Measurements from ENCODE around the gene HMG20A. TPM values are rescaled to one million over a fixed set of nuclear protein-coding genes. Genes with fewer than 3 reads are reported as not detected.

The HMG20A gene
- total RNA-seq (2021) (62.2 to 69.4 TPM (median 65.1 TPM) in 3 replicates), Bru-seq, nascent RNA (percentile 86 among the genes with signal in this experiment)
- long read RNA-seq, experiment 1, full-length matches to known transcripts: 308 of 362 reads
- long read RNA-seq, experiment 1, partial matches to known transcripts: 31 of 362 reads
- long read RNA-seq, experiment 1, other reads (novel, unspliced or antisense): 23 of 362 reads
- long read RNA-seq, experiment 2, full-length matches to known transcripts: 56 of 79 reads
- long read RNA-seq, experiment 2, partial matches to known transcripts: 17 of 79 reads
- long read RNA-seq, experiment 2, other reads (novel, unspliced or antisense): 6 of 79 reads
- long read RNA-seq, experiment 3, full-length matches to known transcripts: 1 of 10 reads
- long read RNA-seq, experiment 3, partial matches to known transcripts: 7 of 10 reads
- long read RNA-seq, experiment 3, other reads (novel, unspliced or antisense): 2 of 10 reads

DNA sequence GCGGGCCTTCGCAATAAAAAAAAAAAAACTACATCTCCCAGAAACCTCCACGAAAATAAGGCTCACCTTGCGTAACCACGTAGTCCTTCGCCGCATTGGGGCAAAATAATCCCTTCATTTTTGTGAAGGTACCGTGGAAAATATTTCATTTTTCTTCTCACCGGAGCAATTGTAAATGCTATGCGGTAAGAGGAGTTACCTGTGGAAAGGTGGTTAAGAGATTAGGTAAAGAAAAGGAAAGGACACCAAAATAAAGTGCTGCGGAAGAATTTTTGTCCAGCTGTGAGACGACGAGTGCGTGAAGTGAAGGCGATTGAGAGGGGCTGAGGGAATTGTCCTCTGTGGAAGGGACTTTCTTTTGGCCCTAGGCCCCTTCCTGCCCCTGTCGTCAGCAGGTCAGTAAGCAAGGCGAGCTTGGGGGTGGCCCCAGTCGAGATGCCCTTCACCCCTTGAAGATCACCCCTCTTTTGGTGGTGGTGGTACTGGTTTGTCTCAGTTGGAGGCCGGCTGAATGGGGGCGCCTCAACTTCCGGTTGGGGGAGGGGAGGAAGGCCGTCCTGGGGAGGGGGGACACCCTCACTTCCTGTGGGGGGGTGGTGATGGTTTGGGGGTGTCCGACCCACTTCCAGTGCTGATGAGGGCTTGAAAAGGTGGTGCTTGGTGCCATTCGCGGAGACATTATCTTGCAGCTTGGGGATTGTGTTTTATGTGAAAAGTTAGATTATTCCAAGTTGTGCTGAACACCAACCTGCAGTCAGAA lies at the start of gene HMG20A:
HMG20A (plus strand) TSS at position 279 of the 760 bp plus-strand sequence. CDS start 37,520 bp downstream, outside the sequence.
- Mint-ChIP-seq H3K4me1 (peaks cover 48% of the 10 kb centered on the region), H3K27ac (peak within 1 kb of the TSS; percentile 99), H3K9me3 (no peaks in the 10 kb centered on the region), H3K36me3 (0 out of 2 replicates have a peak, but pooled peaks cover 2% of the 10 kb centered on the region), H3K27me3 (ENCODE audit: low read depth) (no peaks in the 10 kb centered on the region; the same call in 1 of the 2 replicates), H3K4me3 (peak within 1 kb of the TSS; percentile 96)
- ChIA-PET POLR2A (interaction anchor here (0.6 kb wide), 1 partner anchor 101 kb away, joined by 6 read pairs; no protein-coding TSS in a partner anchor), CTCF (interaction anchor here (0.7 to 2.6 kb wide), 9 partner anchors 10 to 313 kb away, joined by 3 to 22 read pairs (median 4); no protein-coding TSS in a partner anchor)
- TF ChIP-seq, protein P1, sequence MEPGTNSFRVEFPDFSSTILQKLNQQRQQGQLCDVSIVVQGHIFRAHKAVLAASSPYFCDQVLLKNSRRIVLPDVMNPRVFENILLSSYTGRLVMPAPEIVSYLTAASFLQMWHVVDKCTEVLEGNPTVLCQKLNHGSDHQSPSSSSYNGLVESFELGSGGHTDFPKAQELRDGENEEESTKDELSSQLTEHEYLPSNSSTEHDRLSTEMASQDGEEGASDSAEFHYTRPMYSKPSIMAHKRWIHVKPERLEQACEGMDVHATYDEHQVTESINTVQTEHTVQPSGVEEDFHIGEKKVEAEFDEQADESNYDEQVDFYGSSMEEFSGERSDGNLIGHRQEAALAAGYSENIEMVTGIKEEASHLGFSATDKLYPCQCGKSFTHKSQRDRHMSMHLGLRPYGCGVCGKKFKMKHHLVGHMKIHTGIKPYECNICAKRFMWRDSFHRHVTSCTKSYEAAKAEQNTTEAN (CRISPR knock-in tag; IDR thresholded peaks at IDR 0.05): 0 out of 2 replicates have a peak, but pooled peaks have one; percentile 30
- TF ChIP-seq NFE2L1 (CRISPR knock-in tag; IDR thresholded peaks at IDR 0.05) (0 out of 2 replicates have a peak, but pooled peaks have one; percentile 47), FOXK1 (CRISPR knock-in tag; IDR thresholded peaks at IDR 0.05) (peak; percentile 44; the same call in 1 of the 2 replicates), SP1 (CRISPR knock-in tag; conservative IDR thresholded peaks at IDR 0.05) (peak; percentile 35; the same call in 1 of the 2 replicates), ZNF138 (CRISPR knock-in tag; conservative IDR thresholded peaks at IDR 0.05) (no peak), ESRRA (CRISPR knock-in tag; IDR thresholded peaks at IDR 0.05; ENCODE audit: borderline replicate concordance) (no peak), TEAD1 (CRISPR knock-in tag; IDR thresholded peaks at IDR 0.05) (0 out of 2 replicates have a peak, but pooled peaks have one; percentile 17), ZNF121 (CRISPR knock-in tag; IDR thresholded peaks at IDR 0.05) (no peak), OVOL2 (CRISPR knock-in tag; IDR thresholded peaks at IDR 0.05; ENCODE audit: borderline replicate concordance) (no peak), ELF4 (CRISPR knock-in tag; IDR thresholded peaks at IDR 0.05; ENCODE audit: low read depth) (no peak), MXD4 (CRISPR knock-in tag; IDR thresholded peaks at IDR 0.05; ENCODE audit: borderline replicate concordance) (0 out of 2 replicates have a peak, but pooled peaks have one; percentile 49)
- TF ChIP-seq, protein P2, sequence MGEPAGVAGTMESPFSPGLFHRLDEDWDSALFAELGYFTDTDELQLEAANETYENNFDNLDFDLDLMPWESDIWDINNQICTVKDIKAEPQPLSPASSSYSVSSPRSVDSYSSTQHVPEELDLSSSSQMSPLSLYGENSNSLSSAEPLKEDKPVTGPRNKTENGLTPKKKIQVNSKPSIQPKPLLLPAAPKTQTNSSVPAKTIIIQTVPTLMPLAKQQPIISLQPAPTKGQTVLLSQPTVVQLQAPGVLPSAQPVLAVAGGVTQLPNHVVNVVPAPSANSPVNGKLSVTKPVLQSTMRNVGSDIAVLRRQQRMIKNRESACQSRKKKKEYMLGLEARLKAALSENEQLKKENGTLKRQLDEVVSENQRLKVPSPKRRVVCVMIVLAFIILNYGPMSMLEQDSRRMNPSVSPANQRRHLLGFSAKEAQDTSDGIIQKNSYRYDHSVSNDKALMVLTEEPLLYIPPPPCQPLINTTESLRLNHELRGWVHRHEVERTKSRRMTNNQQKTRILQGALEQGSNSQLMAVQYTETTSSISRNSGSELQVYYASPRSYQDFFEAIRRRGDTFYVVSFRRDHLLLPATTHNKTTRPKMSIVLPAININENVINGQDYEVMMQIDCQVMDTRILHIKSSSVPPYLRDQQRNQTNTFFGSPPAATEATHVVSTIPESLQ (CRISPR knock-in tag; IDR thresholded peaks at IDR 0.05): no peak
- TF ChIP-seq, protein P3, sequence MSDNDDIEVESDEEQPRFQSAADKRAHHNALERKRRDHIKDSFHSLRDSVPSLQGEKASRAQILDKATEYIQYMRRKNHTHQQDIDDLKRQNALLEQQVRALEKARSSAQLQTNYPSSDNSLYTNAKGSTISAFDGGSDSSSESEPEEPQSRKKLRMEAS (CRISPR knock-in tag; IDR thresholded peaks at IDR 0.05): peak; percentile 25; the same call in 1 of the 2 replicates
- TF ChIP-seq, protein P4, sequence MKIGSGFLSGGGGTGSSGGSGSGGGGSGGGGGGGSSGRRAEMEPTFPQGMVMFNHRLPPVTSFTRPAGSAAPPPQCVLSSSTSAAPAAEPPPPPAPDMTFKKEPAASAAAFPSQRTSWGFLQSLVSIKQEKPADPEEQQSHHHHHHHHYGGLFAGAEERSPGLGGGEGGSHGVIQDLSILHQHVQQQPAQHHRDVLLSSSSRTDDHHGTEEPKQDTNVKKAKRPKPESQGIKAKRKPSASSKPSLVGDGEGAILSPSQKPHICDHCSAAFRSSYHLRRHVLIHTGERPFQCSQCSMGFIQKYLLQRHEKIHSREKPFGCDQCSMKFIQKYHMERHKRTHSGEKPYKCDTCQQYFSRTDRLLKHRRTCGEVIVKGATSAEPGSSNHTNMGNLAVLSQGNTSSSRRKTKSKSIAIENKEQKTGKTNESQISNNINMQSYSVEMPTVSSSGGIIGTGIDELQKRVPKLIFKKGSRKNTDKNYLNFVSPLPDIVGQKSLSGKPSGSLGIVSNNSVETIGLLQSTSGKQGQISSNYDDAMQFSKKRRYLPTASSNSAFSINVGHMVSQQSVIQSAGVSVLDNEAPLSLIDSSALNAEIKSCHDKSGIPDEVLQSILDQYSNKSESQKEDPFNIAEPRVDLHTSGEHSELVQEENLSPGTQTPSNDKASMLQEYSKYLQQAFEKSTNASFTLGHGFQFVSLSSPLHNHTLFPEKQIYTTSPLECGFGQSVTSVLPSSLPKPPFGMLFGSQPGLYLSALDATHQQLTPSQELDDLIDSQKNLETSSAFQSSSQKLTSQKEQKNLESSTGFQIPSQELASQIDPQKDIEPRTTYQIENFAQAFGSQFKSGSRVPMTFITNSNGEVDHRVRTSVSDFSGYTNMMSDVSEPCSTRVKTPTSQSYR (CRISPR knock-in tag; IDR thresholded peaks at IDR 0.05): peak; percentile 82; the same call in 1 of the 2 replicates
- DNase-seq (ENCODE audit: low spot score) (peak; percentile 65), ATAC-seq (peak; percentile 10)

DNA sequence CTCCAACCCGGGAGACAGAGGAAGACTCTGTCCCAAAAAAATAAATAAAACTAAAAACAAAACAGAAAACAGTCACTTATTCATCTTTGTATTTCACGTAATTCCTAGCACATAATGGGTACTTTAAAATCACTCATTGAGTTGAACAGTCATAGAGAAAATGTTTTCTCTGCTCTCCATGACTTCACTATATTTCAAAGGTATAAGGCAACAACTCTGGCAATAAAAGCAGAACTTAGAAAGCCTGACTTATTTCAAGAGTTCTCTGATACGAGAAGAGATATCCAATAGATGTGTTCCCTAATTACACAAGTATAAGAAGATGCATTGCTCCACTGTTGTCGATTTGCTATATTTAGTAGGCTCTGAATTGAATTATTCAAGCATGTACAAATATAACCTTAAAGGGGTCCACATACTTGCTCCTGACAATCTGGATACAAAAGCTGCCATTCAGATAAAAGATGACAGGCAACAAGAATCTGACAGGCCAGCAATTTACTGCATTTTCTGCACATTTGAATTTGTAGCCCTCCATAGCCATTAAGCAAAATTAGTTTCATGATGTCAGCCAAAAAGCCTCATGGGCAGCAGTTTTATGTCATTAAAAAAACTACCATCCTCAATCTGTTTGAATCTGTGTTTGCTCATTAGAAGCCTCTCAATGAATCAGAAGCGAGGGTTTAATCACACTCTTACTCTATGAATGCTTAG lies 48.7 kb upstream of the HMG20A start:
- no peaks in the 10 kb centered on the region for H3K27me3 Mint-ChIP-seq (ENCODE audit: low read depth)
- DNase-seq (ENCODE audit: low spot score) (no peak), ATAC-seq (no peak)
- no peaks in the 10 kb centered on the region for H3K36me3 Mint-ChIP-seq
- H3K4me3 Mint-ChIP-seq: no peak overlapping the region
- ChIA-PET POLR2A (no interaction called here), CTCF (no interaction called here)
- H3K4me1 Mint-ChIP-seq: peaks cover 12% of the 10 kb centered on the region
- H3K9me3 Mint-ChIP-seq: 0 out of 2 replicates have a peak, but pooled peaks cover 3% of the 10 kb centered on the region
- H3K27ac Mint-ChIP-seq: no peak overlapping the region
- TF ChIP-seq, protein P5, sequence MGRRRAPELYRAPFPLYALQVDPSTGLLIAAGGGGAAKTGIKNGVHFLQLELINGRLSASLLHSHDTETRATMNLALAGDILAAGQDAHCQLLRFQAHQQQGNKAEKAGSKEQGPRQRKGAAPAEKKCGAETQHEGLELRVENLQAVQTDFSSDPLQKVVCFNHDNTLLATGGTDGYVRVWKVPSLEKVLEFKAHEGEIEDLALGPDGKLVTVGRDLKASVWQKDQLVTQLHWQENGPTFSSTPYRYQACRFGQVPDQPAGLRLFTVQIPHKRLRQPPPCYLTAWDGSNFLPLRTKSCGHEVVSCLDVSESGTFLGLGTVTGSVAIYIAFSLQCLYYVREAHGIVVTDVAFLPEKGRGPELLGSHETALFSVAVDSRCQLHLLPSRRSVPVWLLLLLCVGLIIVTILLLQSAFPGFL (CRISPR knock-in tag; IDR thresholded peaks at IDR 0.05; ENCODE audit: borderline replicate concordance): no peak
- TF ChIP-seq, protein P6, sequence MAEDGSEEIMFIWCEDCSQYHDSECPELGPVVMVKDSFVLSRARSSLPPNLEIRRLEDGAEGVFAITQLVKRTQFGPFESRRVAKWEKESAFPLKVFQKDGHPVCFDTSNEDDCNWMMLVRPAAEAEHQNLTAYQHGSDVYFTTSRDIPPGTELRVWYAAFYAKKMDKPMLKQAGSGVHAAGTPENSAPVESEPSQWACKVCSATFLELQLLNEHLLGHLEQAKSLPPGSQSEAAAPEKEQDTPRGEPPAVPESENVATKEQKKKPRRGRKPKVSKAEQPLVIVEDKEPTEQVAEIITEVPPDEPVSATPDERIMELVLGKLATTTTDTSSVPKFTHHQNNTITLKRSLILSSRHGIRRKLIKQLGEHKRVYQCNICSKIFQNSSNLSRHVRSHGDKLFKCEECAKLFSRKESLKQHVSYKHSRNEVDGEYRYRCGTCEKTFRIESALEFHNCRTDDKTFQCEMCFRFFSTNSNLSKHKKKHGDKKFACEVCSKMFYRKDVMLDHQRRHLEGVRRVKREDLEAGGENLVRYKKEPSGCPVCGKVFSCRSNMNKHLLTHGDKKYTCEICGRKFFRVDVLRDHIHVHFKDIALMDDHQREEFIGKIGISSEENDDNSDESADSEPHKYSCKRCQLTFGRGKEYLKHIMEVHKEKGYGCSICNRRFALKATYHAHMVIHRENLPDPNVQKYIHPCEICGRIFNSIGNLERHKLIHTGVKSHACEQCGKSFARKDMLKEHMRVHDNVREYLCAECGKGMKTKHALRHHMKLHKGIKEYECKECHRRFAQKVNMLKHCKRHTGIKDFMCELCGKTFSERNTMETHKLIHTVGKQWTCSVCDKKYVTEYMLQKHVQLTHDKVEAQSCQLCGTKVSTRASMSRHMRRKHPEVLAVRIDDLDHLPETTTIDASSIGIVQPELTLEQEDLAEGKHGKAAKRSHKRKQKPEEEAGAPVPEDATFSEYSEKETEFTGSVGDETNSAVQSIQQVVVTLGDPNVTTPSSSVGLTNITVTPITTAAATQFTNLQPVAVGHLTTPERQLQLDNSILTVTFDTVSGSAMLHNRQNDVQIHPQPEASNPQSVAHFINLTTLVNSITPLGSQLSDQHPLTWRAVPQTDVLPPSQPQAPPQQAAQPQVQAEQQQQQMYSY (CRISPR knock-in tag; IDR thresholded peaks at IDR 0.05): no peak
- no peak for TF ChIP-seq ZBTB21 (CRISPR knock-in tag; IDR thresholded peaks at IDR 0.05; ENCODE audit: borderline replicate concordance)

All from WTC11 (cell line).